ENCODE measurements around the gene ATAD3A.
"Not testable (repeated sequence)": the region's sequence is repeated elsewhere in the genome, so short reads cannot be mapped to it uniquely, and the experiment has no call there.

ATAD3A gene

GRCh38 chr1:1529936-1530335 is 18.0 kb downstream of the ATAD3A start:
- H4K20me1 ChIP-seq (ENCODE audit: control insufficient read depth, insufficient read depth, low read depth, low read length), result no peaks in the 10 kb centered on the region
- no peaks in the 10 kb centered on the region for H3K27me3 ChIP-seq (ENCODE audit: control insufficient read depth, low read length)
- H3K4me2 ChIP-seq (ENCODE audit: low read length), result no peak overlapping the region
- H3K4me3 ChIP-seq (ENCODE audit: low read length), result no peak overlapping the region
- H3K27ac ChIP-seq (ENCODE audit: low read depth, low read length), result no peak overlapping the region
- H3K9me2 ChIP-seq (replicated peaks; ENCODE audit: control insufficient read depth, low read length), result no peaks in the 10 kb centered on the region
- peaks cover 49% of the 10 kb centered on the region for H3K36me3 ChIP-seq (ENCODE audit: control insufficient read depth, low read length)
- TF ChIP-seq CTCF (IDR thresholded peaks at IDR 0.05; ENCODE audit: low read depth, low read length, poor library complexity, severe bottlenecking), result no peak
- no peak for TF ChIP-seq EZH2phosphoT487 (IDR thresholded peaks at IDR 0.05; ENCODE audit: borderline replicate concordance, low read length)
- H3K79me2 ChIP-seq (ENCODE audit: control insufficient read depth, low read length), result no peaks in the 10 kb centered on the region
- H3K9me3 ChIP-seq (ENCODE audit: control insufficient read depth, insufficient read depth, low read length), result peaks cover 8% of the 10 kb centered on the region; the same call in 1 of the 2 replicates
- 0 out of 2 replicates have a peak, but pooled peaks cover 4% of the 10 kb centered on the region for H3F3A ChIP-seq (ENCODE audit: control insufficient read depth, insufficient read depth)
- no peaks in the 10 kb centered on the region for H3K4me1 ChIP-seq (ENCODE audit: control insufficient read depth, low read length)

- Histone ChIP-seq H3K27ac (ENCODE audit: low read depth, low read length) (no peak overlapping the region), H3K79me2 (ENCODE audit: control insufficient read depth, low read length) (no peaks in the 10 kb centered on the region), H3K27me3 (ENCODE audit: control insufficient read depth, low read length) (no peaks in the 10 kb centered on the region), H3K9me2 (replicated peaks; ENCODE audit: control insufficient read depth, low read length) (no peaks in the 10 kb centered on the region), H3K36me3 (ENCODE audit: control insufficient read depth, low read length) (peaks cover 43% of the 10 kb centered on the region), H3K4me1 (ENCODE audit: control insufficient read depth, low read length) (no peaks in the 10 kb centered on the region), H3K9me3 (ENCODE audit: control insufficient read depth, insufficient read depth, low read length) (peaks cover 8% of the 10 kb centered on the region; the same call in 1 of the 2 replicates), H3F3A (ENCODE audit: control insufficient read depth, insufficient read depth) (0 out of 2 replicates have a peak, but pooled peaks cover 4% of the 10 kb centered on the region), H3K4me3 (ENCODE audit: low read length) (no peak overlapping the region), H3K4me2 (ENCODE audit: low read length) (no peak overlapping the region), H4K20me1 (ENCODE audit: control insufficient read depth, insufficient read depth, low read depth, low read length) (no peaks in the 10 kb centered on the region)
- TF ChIP-seq CTCF (IDR thresholded peaks at IDR 0.05; ENCODE audit: low read depth, low read length, poor library complexity, severe bottlenecking) (no peak), EZH2phosphoT487 (IDR thresholded peaks at IDR 0.05; ENCODE audit: borderline replicate concordance, low read length) (no peak)
These were observed 20.0 kb downstream of the ATAD3A start for GRCh38 chr1:1531947-1532346.

- peaks cover 31% of the 10 kb centered on the region for H3K36me3 ChIP-seq (ENCODE audit: control insufficient read depth, low read length)
These were observed 21.4 kb downstream of the ATAD3A start for GRCh38 chr1:1533176-1533893.

GRCh38 chr1:1533894-1534291 is 21.9 kb downstream of the ATAD3A start:
- H3F3A ChIP-seq (ENCODE audit: control insufficient read depth, insufficient read depth); H3K27ac ChIP-seq (ENCODE audit: low read depth, low read length); H4K20me1 ChIP-seq (ENCODE audit: control insufficient read depth, insufficient read depth, low read depth, low read length); H3K4me1 ChIP-seq (ENCODE audit: control insufficient read depth, low read length); H3K9me3 ChIP-seq (ENCODE audit: control insufficient read depth, insufficient read depth, low read length); H3K27me3 ChIP-seq (ENCODE audit: control insufficient read depth, low read length); H3K4me3 ChIP-seq (ENCODE audit: low read length); H3K4me2 ChIP-seq (ENCODE audit: low read length); H3K79me2 ChIP-seq (ENCODE audit: control insufficient read depth, low read length); H3K9me2 ChIP-seq (replicated peaks; ENCODE audit: control insufficient read depth, low read length): not testable (repeated sequence)
- peaks cover 25% of the 10 kb centered on the region for H3K36me3 ChIP-seq (ENCODE audit: control insufficient read depth, low read length)

More at GRCh38 chr1:1533176-1533893, 21.4 kb downstream of the ATAD3A start:
- H3K4me3 ChIP-seq (ENCODE audit: low read length); H3K27me3 ChIP-seq (ENCODE audit: control insufficient read depth, low read length); H3K9me3 ChIP-seq (ENCODE audit: control insufficient read depth, insufficient read depth, low read length); H3K4me1 ChIP-seq (ENCODE audit: control insufficient read depth, low read length); H3K27ac ChIP-seq (ENCODE audit: low read depth, low read length); H3F3A ChIP-seq (ENCODE audit: control insufficient read depth, insufficient read depth); H3K79me2 ChIP-seq (ENCODE audit: control insufficient read depth, low read length); H3K9me2 ChIP-seq (replicated peaks; ENCODE audit: control insufficient read depth, low read length); H3K4me2 ChIP-seq (ENCODE audit: low read length); H4K20me1 ChIP-seq (ENCODE audit: control insufficient read depth, insufficient read depth, low read depth, low read length): not testable (repeated sequence)
